OCI-LY3 (cell line): ENCODE data around the gene FKBP5.

Source experiments
- EZH2phosphoT487 ChIP-seq: fragments of 200-600 bp; shearing (Covaris generic); IDR thresholded peaks from 2 replicates; pipeline ENCODE4 v1.6.1; 2018; ENCODE audit warnings: antibody characterized with exemption, mixed run types, low read depth
- TF ChIP-seq, protein P1 (sequence below): fragments of 200-600, 300-600 bp; sonication (generic); IDR thresholded peaks from 2 replicates; pipeline ENCODE4 v1.5.1; 2014; ENCODE audit warnings: antibody characterized with exemption, low read length, low read depth

GRCh38 chr6:35544769-35545361 lies 143.8 kb downstream of the FKBP5 start:
- TF ChIP-seq, protein P1, sequence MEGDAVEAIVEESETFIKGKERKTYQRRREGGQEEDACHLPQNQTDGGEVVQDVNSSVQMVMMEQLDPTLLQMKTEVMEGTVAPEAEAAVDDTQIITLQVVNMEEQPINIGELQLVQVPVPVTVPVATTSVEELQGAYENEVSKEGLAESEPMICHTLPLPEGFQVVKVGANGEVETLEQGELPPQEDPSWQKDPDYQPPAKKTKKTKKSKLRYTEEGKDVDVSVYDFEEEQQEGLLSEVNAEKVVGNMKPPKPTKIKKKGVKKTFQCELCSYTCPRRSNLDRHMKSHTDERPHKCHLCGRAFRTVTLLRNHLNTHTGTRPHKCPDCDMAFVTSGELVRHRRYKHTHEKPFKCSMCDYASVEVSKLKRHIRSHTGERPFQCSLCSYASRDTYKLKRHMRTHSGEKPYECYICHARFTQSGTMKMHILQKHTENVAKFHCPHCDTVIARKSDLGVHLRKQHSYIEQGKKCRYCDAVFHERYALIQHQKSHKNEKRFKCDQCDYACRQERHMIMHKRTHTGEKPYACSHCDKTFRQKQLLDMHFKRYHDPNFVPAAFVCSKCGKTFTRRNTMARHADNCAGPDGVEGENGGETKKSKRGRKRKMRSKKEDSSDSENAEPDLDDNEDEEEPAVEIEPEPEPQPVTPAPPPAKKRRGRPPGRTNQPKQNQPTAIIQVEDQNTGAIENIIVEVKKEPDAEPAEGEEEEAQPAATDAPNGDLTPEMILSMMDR, result no peak
- no peak for TF ChIP-seq EZH2phosphoT487
